Mammary epithelial cell (primary cell): Measurements from ENCODE around the gene EFCAB12.

ENCODE experiments used
- CTCF ChIP-seq, 2 donors: IDR thresholded peaks in 1 of 2; conservative IDR thresholded peaks in 1 of 2; 2 replicates each; pipeline ENCODE4 v1.5.1; 2011 to 2012; ENCODE audit warnings: inconsistent platforms in 2 of 2, low read length in 2 of 2, mild to moderate bottlenecking in 2 of 2, control low read depth in 1 of 2, low read depth in 1 of 2; ENCODE audit not compliant: insufficient read depth in 1 of 2; ENCODE audit errors: extremely low read depth in 1 of 2
- EZH2 ChIP-seq: IDR thresholded peaks from 2 replicates; pipeline ENCODE4 v1.6.1; 2012; ENCODE audit warnings: low read length, inconsistent platforms, borderline replicate concordance

- TF ChIP-seq CTCF (conservative IDR thresholded peaks at IDR 0.05 in 1 of 2, IDR thresholded peaks at IDR 0.05 in 1 of 2; ENCODE audit: extremely low read depth in 1 of 2, insufficient read depth in 1 of 2, low read depth in 1 of 2, low read length in 2 of 2) (no peak), EZH2 (no peak)
Observed at GRCh38 chr3:129460155-129460554, 31.7 kb upstream of the EFCAB12 start.
